Fibroblast of skin of abdomen (primary cell): ENCODE data around the gene TTF1.
A peak's percentile ranks its signal among the peaks of the same experiment; 100 is the strongest.

Experiments
- DNase-seq: peaks from one replicate; pipeline ENCODE4 v3.0.0-alpha.2; 2013

Gene TTF1

GRCh38 chr9:132366481-132366880, 40.2 kb downstream of the TTF1 start:
- DNase-seq, result no peak

GRCh38 chr9:132365986-132366385, 40.7 kb downstream of the TTF1 start:
- DNase-seq, result no peak

DNA sequence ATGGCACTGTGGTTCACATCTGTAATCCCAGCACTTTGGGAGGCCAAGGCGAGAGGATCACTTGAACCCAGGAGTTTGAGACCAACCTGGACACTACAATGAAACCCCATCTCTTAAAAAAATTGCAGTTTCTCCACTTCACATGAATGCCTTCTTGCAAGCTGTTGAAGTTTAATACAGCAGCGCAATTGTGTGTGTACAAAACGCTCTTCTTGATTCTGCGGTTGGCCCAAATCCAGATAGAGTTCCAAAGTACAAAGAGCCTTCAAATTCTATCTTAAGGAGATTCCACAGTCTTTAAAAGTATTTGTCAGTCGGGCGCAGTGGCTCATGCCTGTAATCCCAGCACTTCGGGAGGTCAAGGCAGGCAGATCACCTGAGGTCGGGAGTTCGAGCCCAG, 42.6 kb downstream of the TTF1 start:
- no peak for DNase-seq

- DNase-seq, result no peak
These were observed 48.9 kb downstream of the TTF1 start for GRCh38 chr9:132357764-132358163.

- no peak for DNase-seq
These were observed 50.2 kb downstream of the TTF1 start for GRCh38 chr9:132356324-132356924.

GRCh38 chr9:132354637-132355355, 51.8 kb downstream of the TTF1 start, which contains the start of gene SETX:
Gene SETX, minus strand, starts transcription at chr9:132354986. Its CDS starts 5,558 bp downstream, at chr9:132349428.
- peak; percentile 97 for DNase-seq

DNA sequence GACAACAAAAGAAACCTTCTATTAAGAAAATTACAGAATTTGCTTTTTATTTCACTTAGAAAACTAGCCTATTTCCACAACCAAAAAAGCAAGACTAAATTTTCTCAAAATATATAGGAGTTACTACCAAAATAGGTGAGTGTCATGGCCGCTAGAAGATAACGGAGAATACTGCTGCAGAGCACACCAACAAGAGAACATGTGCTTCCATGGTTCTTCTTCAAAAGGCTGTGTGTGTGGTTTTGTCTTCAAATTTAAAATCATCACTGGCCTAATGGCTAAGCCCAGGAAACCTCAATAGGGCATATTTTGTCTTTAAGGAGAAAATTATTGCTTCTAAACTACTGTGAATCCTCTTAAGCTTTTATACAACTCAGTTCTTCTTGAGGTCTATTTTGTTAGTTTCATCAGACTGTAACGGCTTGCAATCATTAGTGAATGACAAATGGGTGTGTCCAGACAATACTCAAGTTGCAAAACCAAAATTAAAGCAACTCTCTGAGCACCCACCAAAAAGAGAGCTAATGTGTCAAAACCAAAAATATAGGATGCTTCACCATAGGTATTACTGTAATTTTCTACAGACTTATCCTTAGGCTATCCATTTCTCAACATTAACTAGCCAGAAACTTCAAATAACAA, 55.1 kb downstream of the TTF1 start:
- no peak for DNase-seq

- DNase-seq, result no peak
These were observed 55.8 kb downstream of the TTF1 start for GRCh38 chr9:132350861-132351315.

DNA sequence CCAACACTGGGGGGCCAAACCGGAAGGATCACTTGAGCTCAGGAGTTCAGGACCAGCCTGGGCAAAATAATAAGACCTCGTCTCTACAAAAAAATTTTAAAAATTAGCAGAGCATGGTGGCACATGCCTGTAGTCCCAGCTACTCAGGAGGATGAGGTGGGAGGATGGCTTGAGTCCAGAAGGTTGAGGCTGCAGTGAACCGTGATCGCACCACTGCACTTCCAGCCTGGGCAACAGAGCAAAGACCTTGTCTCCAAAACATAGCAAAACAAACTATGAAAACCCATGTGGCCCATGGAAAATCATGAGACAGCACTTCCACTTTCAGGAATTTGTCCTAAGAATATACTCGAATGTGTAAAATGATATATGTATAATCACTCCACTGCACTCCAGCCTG, 58.0 kb downstream of the TTF1 start:
- no peak for DNase-seq

GRCh38 chr9:132346177-132346576, 60.5 kb downstream of the TTF1 start:
- no peak for DNase-seq

- no peak for DNase-seq
These were observed 65.3 kb downstream of the TTF1 start for GRCh38 chr9:132341177-132341840.

DNA sequence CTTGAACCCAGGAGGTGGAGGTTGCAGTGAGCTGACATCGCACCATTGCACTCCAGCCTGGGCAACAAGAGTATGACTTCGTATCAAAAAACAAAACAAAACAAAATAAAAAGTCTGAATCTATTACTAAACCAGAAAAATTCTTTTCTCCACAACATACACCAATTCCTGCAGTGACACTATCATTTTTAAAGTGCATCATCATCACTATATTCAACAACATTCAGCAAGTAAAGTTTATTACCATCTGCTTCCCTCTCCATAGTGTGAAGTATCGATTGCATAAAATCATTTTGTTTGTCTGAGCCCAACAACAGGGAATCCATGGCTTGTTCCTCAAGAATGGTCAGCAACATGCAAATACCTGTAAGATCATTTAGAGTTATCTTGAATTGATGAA, 72.3 kb downstream of the TTF1 start:
- DNase-seq, result no peak

- no peak for DNase-seq
These were observed 73.1 kb downstream of the TTF1 start for GRCh38 chr9:132333556-132333955.

GRCh38 chr9:132328580-132328979, 78.1 kb downstream of the TTF1 start:
- DNase-seq, result no peak

GRCh38 chr9:132327537-132327936, 79.1 kb downstream of the TTF1 start:
- no peak for DNase-seq
